ENCODE results near the gene MAPK8IP3.

DNA sequence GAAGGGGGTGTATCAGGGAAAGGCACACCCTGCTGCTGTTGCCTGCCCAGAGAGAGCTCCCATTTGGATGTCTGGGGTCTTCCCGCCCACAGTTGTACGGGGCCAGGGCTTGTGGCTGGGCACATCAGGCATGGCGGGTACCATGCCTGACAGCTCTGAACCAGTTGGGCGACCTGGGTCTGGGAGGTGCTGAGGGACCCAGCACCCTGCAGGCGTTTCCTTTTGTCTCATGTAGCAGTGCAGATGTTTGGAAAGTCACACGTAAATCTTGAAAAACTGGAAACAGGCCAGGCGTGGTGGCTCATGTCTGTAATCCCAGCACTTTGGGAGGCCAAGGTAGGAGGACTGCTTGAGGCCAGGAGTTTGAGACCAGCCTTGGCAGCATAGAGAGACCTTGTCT is 36.3 kb upstream of the MAPK8IP3 start:
- TF ChIP-seq, protein P1, sequence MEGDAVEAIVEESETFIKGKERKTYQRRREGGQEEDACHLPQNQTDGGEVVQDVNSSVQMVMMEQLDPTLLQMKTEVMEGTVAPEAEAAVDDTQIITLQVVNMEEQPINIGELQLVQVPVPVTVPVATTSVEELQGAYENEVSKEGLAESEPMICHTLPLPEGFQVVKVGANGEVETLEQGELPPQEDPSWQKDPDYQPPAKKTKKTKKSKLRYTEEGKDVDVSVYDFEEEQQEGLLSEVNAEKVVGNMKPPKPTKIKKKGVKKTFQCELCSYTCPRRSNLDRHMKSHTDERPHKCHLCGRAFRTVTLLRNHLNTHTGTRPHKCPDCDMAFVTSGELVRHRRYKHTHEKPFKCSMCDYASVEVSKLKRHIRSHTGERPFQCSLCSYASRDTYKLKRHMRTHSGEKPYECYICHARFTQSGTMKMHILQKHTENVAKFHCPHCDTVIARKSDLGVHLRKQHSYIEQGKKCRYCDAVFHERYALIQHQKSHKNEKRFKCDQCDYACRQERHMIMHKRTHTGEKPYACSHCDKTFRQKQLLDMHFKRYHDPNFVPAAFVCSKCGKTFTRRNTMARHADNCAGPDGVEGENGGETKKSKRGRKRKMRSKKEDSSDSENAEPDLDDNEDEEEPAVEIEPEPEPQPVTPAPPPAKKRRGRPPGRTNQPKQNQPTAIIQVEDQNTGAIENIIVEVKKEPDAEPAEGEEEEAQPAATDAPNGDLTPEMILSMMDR (IDR thresholded peaks at IDR 0.05), result no peak
- no peak for TF ChIP-seq EZH2 (IDR thresholded peaks at IDR 0.05; ENCODE audit: borderline replicate concordance, insufficient read depth, low read depth, low read length, poor library complexity, severe bottlenecking)
